SU-DHL-6 (cell line): Measurements from ENCODE around the gene MEA1.

Experiments used
- H2AFZ ChIP-seq: fragments of 200-600 bp; sonication (generic); 2 replicates; pipeline ENCODE4 v1.6.1; 2014; ENCODE audit warnings: low read depth, mild to moderate bottlenecking, moderate library complexity, mixed read lengths, antibody characterized with exemption, low read length; ENCODE audit not compliant: severe bottlenecking
- H3F3A ChIP-seq: fragments of 200-600 bp; shearing (Covaris generic); 2 replicates; pipeline ENCODE4 v1.6.0; 2016; ENCODE audit warnings: antibody characterized with exemption, mild to moderate bottlenecking; ENCODE audit not compliant: insufficient read depth
- H3K27ac ChIP-seq: fragments of 200-600 bp; sonication (generic); 2 replicates; pipeline ENCODE4 v1.5.1; 2016; ENCODE audit warnings: low read depth, mild to moderate bottlenecking, low read length, moderate library complexity, mixed read lengths
- H3K27me3 ChIP-seq: fragments of 200-600 bp; sonication (generic), shearing (Covaris generic); 2 replicates; pipeline ENCODE4 v1.6.0; 2014; ENCODE audit warnings: mild to moderate bottlenecking, low read length
- H3K36me3 ChIP-seq: fragments of 200-600 bp; sonication (generic); 2 replicates; pipeline ENCODE4 v1.6.1; 2014; ENCODE audit warnings: mild to moderate bottlenecking, low read length, mixed read lengths
- H3K4me2 ChIP-seq: fragments of 300-600, 200-600 bp; shearing (Covaris generic), sonication (generic); 2 replicates; pipeline ENCODE4 v1.6.0; 2014; ENCODE audit warnings: low read length, low read depth, mild to moderate bottlenecking; ENCODE audit not compliant: poor library complexity, severe bottlenecking
- H3K4me3 ChIP-seq: fragments of 200-600 bp; sonication (generic); 2 replicates; pipeline ENCODE4 v1.5.1; 2014; ENCODE audit warnings: antibody characterized with exemption, low read length, mild to moderate bottlenecking, mixed read lengths; ENCODE audit not compliant: insufficient read depth, poor library complexity, severe bottlenecking
- H3K79me2 ChIP-seq: fragments of 200-600 bp; sonication (generic); 2 replicates; pipeline ENCODE4 v1.6.1; 2014; ENCODE audit warnings: mild to moderate bottlenecking, low read length, moderate library complexity; ENCODE audit not compliant: insufficient read depth
- H3K9ac ChIP-seq: fragments of 200-600 bp; sonication (generic); 2 replicates; pipeline ENCODE4 v1.7.0; 2014; ENCODE audit warnings: mild to moderate bottlenecking, low read length
- H3K9me2 ChIP-seq: fragments of 200-600 bp; sonication (generic); replicated peaks from 2 replicates; pipeline ENCODE4 v1.6.1; 2014; ENCODE audit warnings: low read length; ENCODE audit not compliant: insufficient read depth
- H3K9me3 ChIP-seq: fragments of 200-600 bp; sonication (generic); 2 replicates; pipeline ENCODE4 v1.6.1; 2014; ENCODE audit warnings: low read length, mixed read lengths; ENCODE audit not compliant: insufficient read depth
- H4K20me1 ChIP-seq: fragments of 200-600 bp; sonication (generic); 2 replicates; pipeline ENCODE4 v1.6.1; 2014; ENCODE audit warnings: low read depth, mild to moderate bottlenecking, antibody characterized with exemption, low read length, moderate library complexity, mixed read lengths
- CTCF ChIP-seq: fragments of 200-600 bp; sonication (generic); IDR thresholded peaks from one replicate; pipeline ENCODE4 v1.5.1; 2017; ENCODE audit warnings: antibody characterized with exemption, mild to moderate bottlenecking, low read length, moderate library complexity; ENCODE audit not compliant: insufficient read depth, poor library complexity, severe bottlenecking
- EZH2phosphoT487 ChIP-seq: fragments of 200-600 bp; sonication (generic), shearing (Covaris generic); conservative IDR thresholded peaks from 2 replicates; pipeline ENCODE4 v1.6.1; 2018; ENCODE audit warnings: mild to moderate bottlenecking, antibody characterized with exemption, low read length, moderate library complexity, mixed read lengths

MEA1 gene

DNA sequence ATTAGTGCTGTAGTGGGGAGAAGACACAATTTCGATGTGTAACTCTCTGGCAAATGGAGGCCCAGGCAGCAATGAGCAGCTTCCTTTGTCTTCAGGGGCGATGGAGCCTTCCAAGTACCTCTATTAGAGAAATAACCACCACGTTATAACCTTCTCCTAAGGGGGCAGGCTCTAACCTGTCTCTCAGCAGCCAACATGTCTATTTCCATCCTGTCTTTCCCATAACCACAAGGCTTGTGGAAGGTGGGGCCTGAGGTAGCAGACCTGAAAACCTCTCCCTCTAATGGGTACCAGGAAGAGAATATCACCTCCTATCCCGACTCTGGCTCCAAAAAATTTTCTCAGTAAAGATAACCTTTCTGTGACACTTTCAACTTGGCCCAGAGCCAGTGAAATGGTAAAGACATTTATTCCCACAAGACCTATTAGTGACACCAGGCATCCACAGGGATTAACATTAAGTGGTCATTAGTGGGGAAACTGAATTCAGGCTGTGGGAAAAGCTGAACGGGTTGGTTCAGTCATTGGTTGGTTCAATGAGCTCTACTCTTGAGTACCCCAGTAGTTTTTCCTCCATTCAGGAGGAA is 38.7 kb downstream of the MEA1 start:
- TF ChIP-seq CTCF: no peak
- no peak for TF ChIP-seq EZH2phosphoT487
- no peak overlapping the region for H3K27ac ChIP-seq
- no peak overlapping the region for H2AFZ ChIP-seq

GRCh38 chr6:42973926-42974325 is 39.8 kb downstream of the MEA1 start:
- no peak overlapping the region for H3K4me2 ChIP-seq
- H3K79me2 ChIP-seq: peaks cover 38% of the 10 kb centered on the region
- peaks cover 5% of the 10 kb centered on the region; the same call in 1 of the 2 replicates for H3K36me3 ChIP-seq
- H3K27me3 ChIP-seq: no peaks in the 10 kb centered on the region
- H2AFZ ChIP-seq: no peak overlapping the region
- no peaks in the 10 kb centered on the region for H3K9me3 ChIP-seq
- no peak for TF ChIP-seq EZH2phosphoT487
- TF ChIP-seq CTCF: no peak
- no peak overlapping the region for H3K9ac ChIP-seq
- no peak overlapping the region for H3K4me3 ChIP-seq
- H3K27ac ChIP-seq: no peak overlapping the region
- H4K20me1 ChIP-seq: no peaks in the 10 kb centered on the region
- peaks cover 11% of the 10 kb centered on the region; the same call in 1 of the 2 replicates for H3F3A ChIP-seq
- H3K9me2 ChIP-seq: no peaks in the 10 kb centered on the region

More for the DNA sequence above, 38.7 kb downstream of the MEA1 start:
- H3K4me3 ChIP-seq: no peak overlapping the region
- peaks cover 11% of the 10 kb centered on the region; the same call in 1 of the 2 replicates for H3F3A ChIP-seq
- no peak overlapping the region for H3K9ac ChIP-seq
- H3K36me3 ChIP-seq: peaks cover 5% of the 10 kb centered on the region; the same call in 1 of the 2 replicates
- H3K9me3 ChIP-seq: no peaks in the 10 kb centered on the region
- H3K9me2 ChIP-seq: no peaks in the 10 kb centered on the region
- no peaks in the 10 kb centered on the region for H4K20me1 ChIP-seq
- no peaks in the 10 kb centered on the region for H3K27me3 ChIP-seq
- no peak overlapping the region for H3K4me2 ChIP-seq
- peaks cover 38% of the 10 kb centered on the region for H3K79me2 ChIP-seq

DNA sequence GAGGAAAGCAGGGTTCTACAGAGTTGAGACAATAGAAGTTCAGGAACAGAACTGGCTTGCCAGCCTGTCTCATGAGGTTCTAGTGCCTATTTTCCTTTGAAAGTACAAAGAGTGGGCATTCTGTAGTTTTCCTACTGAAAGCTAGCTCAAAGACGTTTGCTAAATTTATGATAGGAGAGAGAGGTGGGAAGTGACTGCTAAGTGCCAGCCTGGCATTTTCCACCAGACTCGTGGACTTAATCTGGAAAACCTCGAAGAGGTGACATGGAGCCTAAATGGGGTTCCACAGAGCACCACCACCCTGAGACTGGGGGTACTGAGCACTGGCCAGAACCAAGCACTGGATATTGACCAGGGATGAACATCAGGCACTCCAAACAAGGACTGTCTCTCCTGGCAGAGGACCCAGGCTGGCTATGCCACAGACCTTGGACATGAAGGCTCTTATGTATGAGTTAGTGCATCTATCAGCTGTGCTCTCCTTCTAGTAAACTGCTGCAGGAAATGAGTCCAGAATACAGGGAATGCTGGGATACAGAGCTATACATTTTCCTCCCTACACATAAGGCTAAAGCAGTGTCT is 41.9 kb downstream of the MEA1 start:
- Histone ChIP-seq H4K20me1 (no peaks in the 10 kb centered on the region), H3F3A (peaks cover 10% of the 10 kb centered on the region; the same call in 1 of the 2 replicates), H3K4me3 (no peak overlapping the region), H3K27ac (no peak overlapping the region), H3K36me3 (peaks cover 4% of the 10 kb centered on the region; the same call in 1 of the 2 replicates), H3K9ac (no peak overlapping the region), H2AFZ (no peak overlapping the region), H3K27me3 (no peaks in the 10 kb centered on the region), H3K79me2 (peaks cover 18% of the 10 kb centered on the region), H3K9me3 (no peaks in the 10 kb centered on the region), H3K9me2 (no peaks in the 10 kb centered on the region), H3K4me2 (no peak overlapping the region)
- TF ChIP-seq CTCF (no peak), EZH2phosphoT487 (no peak)
